C4-2B (cell line): Measurements from ENCODE around the gene GLRA2.

ENCODE experiments used
- CTCF ChIP-seq: fragments of 450-650 bp; conservative IDR thresholded peaks from 2 replicates; pipeline ENCODE4 v1.5.1; 2017; ENCODE audit warnings: mild to moderate bottlenecking
- ZFX ChIP-seq: fragments of 450-650 bp; IDR thresholded peaks from 2 replicates; pipeline ENCODE4 v1.6.1; 2017

GRCh38 chrX:14641681-14642655 is 112.6 kb downstream of the GLRA2 start:
- TF ChIP-seq CTCF (no peak), ZFX (no peak)
